Measurements from ENCODE around the gene WAPL. TPM values are rescaled to one million over a fixed set of nuclear protein-coding genes. Genes with fewer than 3 reads are reported as not detected.

The WAPL gene
- polyA plus RNA-seq, 3 donors: 17.8 to 26.5 (median 18.3) TPM

GRCh38 chr10:86545101-86545500, 23.5 kb upstream of the WAPL start:
- no peak overlapping the region for H3K27ac ChIP-seq (ENCODE audit: low read depth in 1 of 2, low read length in 2 of 2)
- no peaks in the 10 kb centered on the region for H3K36me3 Mint-ChIP-seq
- WGBS (ENCODE audit: insufficient coverage): 29% methylated on average over 1 of the region's 4 CpGs

DNA sequence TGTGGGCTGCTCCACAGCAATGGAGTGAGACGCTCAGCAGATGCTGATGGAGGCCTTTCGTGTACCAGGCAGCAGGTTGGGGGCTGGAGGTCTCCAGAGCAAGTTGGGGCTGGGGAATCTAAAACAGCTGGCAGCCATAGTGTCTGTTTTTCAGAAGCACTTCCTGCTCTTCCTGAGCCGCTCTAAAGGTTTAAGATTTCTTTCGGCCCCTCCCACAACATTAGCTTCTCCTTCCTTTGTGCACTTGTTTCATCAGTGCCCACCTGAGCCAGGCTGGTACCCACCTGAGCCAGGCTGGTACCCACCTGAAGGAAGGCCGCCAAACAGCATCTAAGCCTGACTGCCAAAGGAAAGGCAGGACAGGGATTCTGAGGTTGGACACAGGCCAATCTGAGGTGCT, 18.4 kb upstream of the WAPL start:
- Mint-ChIP-seq H3K4me3 (no peak overlapping the region), H3K36me3 (peaks cover 0 to 6% of the 10 kb centered on the region in 2 donors), H3K4me1 (peaks cover 18% of the 10 kb centered on the region), H3K27me3 (ENCODE audit: low read depth in 3 of 3) (peaks cover 19 to 25% (median 22%) of the 10 kb centered on the region in 3 donors), H3K9me3 (peaks cover 2 to 16% (median 11%) of the 10 kb centered on the region in 7 donors), H3K27ac (no peak overlapping the region)
- 81% methylated on average over 5 of the region's 5 CpGs for WGBS (ENCODE audit: insufficient coverage)
- Histone ChIP-seq H3K79me2 (ENCODE audit: insufficient read depth, low read length) (no peaks in the 10 kb centered on the region), H2AFZ (ENCODE audit: insufficient read depth, low read depth, low read length, poor library complexity, severe bottlenecking) (peak overlapping the region; percentile 64), H3K9me3 (replicated peaks in 1 of 2; ENCODE audit: control insufficient read depth in 1 of 2, insufficient read depth in 1 of 2, low read length in 2 of 2) (peaks cover 0 to 3% of the 10 kb centered on the region in 2 donors), H3K4me3 (replicated peaks in 1 of 3; ENCODE audit: low read depth in 2 of 3, low read length in 3 of 3) (no peak overlapping the region), H3K36me3 (replicated peaks in 1 of 2; ENCODE audit: control insufficient read depth in 1 of 2, insufficient read depth in 2 of 2, low read length in 2 of 2) (no peaks in the 10 kb centered on the region), H3K4me2 (replicated peaks; ENCODE audit: extremely low read depth, low read length, poor library complexity, severe bottlenecking) (no peak overlapping the region), H3K27me3 (ENCODE audit: control insufficient read depth in 2 of 2, insufficient read depth in 2 of 2, low read length in 2 of 2) (peaks cover 0 to 19% of the 10 kb centered on the region in 2 donors), H4K20me1 (ENCODE audit: insufficient read depth, low read length) (no peaks in the 10 kb centered on the region), H3K27ac (ENCODE audit: low read depth in 1 of 2, low read length in 2 of 2) (no peak overlapping the region), H3K4me1 (ENCODE audit: control insufficient read depth in 1 of 2, insufficient read depth in 2 of 2, low read length in 2 of 2) (peaks cover 14 to 17% of the 10 kb centered on the region in 2 donors), H3K9ac (ENCODE audit: insufficient read depth, low read length, poor library complexity, severe bottlenecking) (no peak overlapping the region)
- no peak for TF ChIP-seq CTCF (IDR thresholded peaks at IDR 0.05)
- intact Hi-C loops (cut with micrococcal nuclease): no loop called here
- DNase-seq: no peak

More at GRCh38 chr10:86545101-86545500, 23.5 kb upstream of the WAPL start:
- no peaks in the 10 kb centered on the region for H3K36me3 ChIP-seq (replicated peaks in 1 of 2; ENCODE audit: control insufficient read depth in 1 of 2, insufficient read depth in 2 of 2, low read length in 2 of 2)
- intact Hi-C loops (cut with micrococcal nuclease): no loop called here
- H3K27me3 Mint-ChIP-seq (ENCODE audit: low read depth in 3 of 3): peaks cover 0 to 8% (median 4%) of the 10 kb centered on the region in 3 donors
- no peak overlapping the region for H2AFZ ChIP-seq (ENCODE audit: insufficient read depth, low read depth, low read length, poor library complexity, severe bottlenecking)
- peaks cover 0 to 13% (median 2%) of the 10 kb centered on the region in 7 donors for H3K9me3 Mint-ChIP-seq
- H3K4me2 ChIP-seq (replicated peaks; ENCODE audit: extremely low read depth, low read length, poor library complexity, severe bottlenecking): no peak overlapping the region
- no peak for DNase-seq
- no peaks in the 10 kb centered on the region for H3K4me1 Mint-ChIP-seq
- no peak for TF ChIP-seq CTCF (IDR thresholded peaks at IDR 0.05)
- H3K79me2 ChIP-seq (ENCODE audit: insufficient read depth, low read length): no peaks in the 10 kb centered on the region
- H3K4me1 ChIP-seq (ENCODE audit: control insufficient read depth in 1 of 2, insufficient read depth in 2 of 2, low read length in 2 of 2): no peaks in the 10 kb centered on the region
- H3K27ac Mint-ChIP-seq: no peak overlapping the region
- H3K9me3 ChIP-seq (replicated peaks in 1 of 2; ENCODE audit: control insufficient read depth in 1 of 2, insufficient read depth in 1 of 2, low read length in 2 of 2): no peaks in the 10 kb centered on the region
- H3K9ac ChIP-seq (ENCODE audit: insufficient read depth, low read length, poor library complexity, severe bottlenecking): no peak overlapping the region
- no peaks in the 10 kb centered on the region for H3K27me3 ChIP-seq (ENCODE audit: control insufficient read depth in 2 of 2, insufficient read depth in 2 of 2, low read length in 2 of 2)
- H3K4me3 Mint-ChIP-seq: no peak overlapping the region
- H4K20me1 ChIP-seq (ENCODE audit: insufficient read depth, low read length): no peaks in the 10 kb centered on the region
- no peak overlapping the region for H3K4me3 ChIP-seq (replicated peaks in 1 of 3; ENCODE audit: low read depth in 2 of 3, low read length in 3 of 3)

Measured in CD14-positive monocyte (primary cell).